GM19193 (cell line): ENCODE data around the gene CREG1.

Experiments
- POLR2A ChIP-seq: IDR thresholded peaks from 4 replicates; pipeline ENCODE4 v1.6.1; 2011; ENCODE audit not compliant: insufficient read depth, insufficient read length; ENCODE audit errors: extremely low read depth

CREG1 gene

GRCh38 chr1:167503626-167504466 is 49.7 kb downstream of the CREG1 start:
- TF ChIP-seq POLR2A, result no peak

- TF ChIP-seq POLR2A, result no peak
Observed at GRCh38 chr1:167502719-167503462, 50.7 kb downstream of the CREG1 start.

- TF ChIP-seq POLR2A, result no peak
Observed at GRCh38 chr1:167502192-167502551, 51.4 kb downstream of the CREG1 start.

- TF ChIP-seq POLR2A, result no peak
Observed at GRCh38 chr1:167501515-167502191, 51.9 kb downstream of the CREG1 start.

- TF ChIP-seq POLR2A, result no peak
Observed at GRCh38 chr1:167500283-167500860, 53.2 kb downstream of the CREG1 start.

- no peak for TF ChIP-seq POLR2A
Observed at GRCh38 chr1:167499664-167500101, 53.9 kb downstream of the CREG1 start.

GRCh38 chr1:167499106-167499505 is 54.5 kb downstream of the CREG1 start:
- TF ChIP-seq POLR2A, result no peak

- no peak for TF ChIP-seq POLR2A
Observed at GRCh38 chr1:167496797-167497619, 56.6 kb downstream of the CREG1 start.

GRCh38 chr1:167493372-167493771 is 60.2 kb downstream of the CREG1 start:
- no peak for TF ChIP-seq POLR2A

GRCh38 chr1:167492481-167492910 is 61.1 kb downstream of the CREG1 start:
- no peak for TF ChIP-seq POLR2A

GRCh38 chr1:167491586-167492461 is 61.7 kb downstream of the CREG1 start:
- TF ChIP-seq POLR2A, result no peak
